RCC 7860 (cell line): ENCODE measurements around the gene PCDHA3.
"Not testable (repeated sequence)": the region's sequence is repeated elsewhere in the genome, so short reads cannot be mapped to it uniquely, and the experiment has no call there.

Experiments
- DNase-seq: peaks from one replicate; pipeline ENCODE4 v3.0.0-alpha.2; 2015; ENCODE audit warnings: low spot score
- FAIRE-seq: peaks from 2 replicates; lab custom pipeline; 2012; peaks lifted over from hg19 to GRCh38; lab: Jason Lieb, UNC

The PCDHA3 gene

DNA sequence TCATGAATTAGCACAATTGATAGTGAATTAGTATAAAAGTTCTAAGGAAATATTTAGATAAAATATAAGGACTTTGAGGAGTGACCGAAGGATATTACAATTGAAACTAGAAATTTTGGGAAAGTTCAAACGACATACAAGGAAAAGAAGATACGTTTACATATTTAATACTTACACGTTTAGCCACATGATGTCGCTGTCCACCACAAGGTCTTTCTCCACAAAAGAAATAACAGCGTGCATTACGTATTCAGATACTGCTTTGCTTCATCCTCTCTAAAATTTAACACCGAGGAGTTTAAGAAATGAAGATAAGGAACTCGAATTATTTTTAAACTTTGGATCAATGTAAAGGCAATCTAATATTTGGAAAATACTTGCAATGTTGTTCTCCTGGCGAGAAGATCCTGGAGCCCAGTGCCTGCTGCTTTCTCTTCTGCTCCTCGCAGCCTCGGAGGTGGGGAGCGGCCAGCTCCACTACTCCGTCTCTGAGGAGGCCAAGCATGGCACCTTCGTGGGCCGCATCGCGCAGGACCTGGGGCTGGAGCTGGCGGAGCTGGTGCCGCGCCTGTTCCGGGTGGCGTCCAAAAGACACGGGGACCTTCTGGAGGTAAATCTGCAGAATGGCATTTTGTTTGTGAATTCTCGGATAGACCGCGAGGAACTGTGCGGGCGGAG, at the start of gene PCDHA3:
TSS of gene PCDHA3 (plus strand) at position 242 of the 678 bp plus-strand sequence.
- FAIRE-seq (no peak), DNase-seq (no peak)

DNA sequence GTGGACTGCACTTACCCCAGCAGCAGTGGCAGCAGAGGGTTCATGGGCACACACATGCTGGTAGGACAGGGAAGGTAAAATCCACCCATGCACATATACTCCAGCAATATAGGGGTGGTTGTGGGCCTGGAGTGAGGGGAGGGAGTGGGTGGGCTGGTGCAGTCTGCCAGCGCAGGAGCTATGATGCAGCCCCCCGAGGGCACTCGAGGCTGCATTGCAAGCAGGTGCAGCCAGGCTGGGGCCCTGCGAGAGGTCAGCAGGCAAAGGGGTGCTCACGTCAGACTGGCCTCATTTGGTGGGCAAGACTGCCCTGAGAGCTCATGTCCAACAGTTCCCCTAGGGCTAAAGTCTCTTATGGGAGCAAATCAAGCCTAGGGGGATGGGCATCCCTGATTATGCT, 47.3 kb upstream of the PCDHA3 start:
- DNase-seq = no peak
- no peak for FAIRE-seq

DNA sequence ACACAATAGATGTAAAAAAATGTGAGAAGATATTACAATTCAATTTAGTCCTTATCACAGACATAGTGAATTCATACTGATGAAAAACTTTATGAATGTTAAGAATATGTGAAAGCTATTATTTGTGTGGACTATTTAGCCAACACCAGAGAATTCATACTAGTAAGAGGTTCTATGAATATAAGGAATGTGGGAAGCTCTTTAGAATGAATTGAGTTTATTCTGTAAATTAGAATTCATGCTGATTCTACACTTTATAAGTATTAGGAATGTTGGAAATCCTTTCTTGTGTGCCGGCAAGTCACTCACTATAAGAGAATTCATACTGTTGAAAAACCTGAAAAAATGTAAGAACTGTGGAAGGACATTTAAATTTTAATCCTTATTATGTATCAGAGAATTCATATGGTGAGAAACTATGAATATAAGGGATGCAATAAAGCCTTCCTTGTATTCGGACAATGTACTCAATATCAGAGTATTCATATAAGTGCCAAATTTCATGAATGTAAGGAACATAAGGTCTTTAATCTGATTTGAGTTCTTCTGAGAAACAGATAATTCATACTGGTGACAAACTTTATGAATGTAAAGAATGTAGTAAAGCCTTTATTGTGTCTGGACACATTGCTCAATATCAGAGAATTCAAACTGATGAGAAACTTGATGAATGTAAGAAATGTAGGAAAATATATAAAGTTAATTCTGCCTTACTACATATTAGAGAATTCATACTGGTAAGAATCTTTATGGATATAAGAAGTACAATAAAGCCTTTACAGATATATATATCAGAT, 36.5 kb upstream of the PCDHA3 start:
- no peak for FAIRE-seq
- no peak for DNase-seq

DNA sequence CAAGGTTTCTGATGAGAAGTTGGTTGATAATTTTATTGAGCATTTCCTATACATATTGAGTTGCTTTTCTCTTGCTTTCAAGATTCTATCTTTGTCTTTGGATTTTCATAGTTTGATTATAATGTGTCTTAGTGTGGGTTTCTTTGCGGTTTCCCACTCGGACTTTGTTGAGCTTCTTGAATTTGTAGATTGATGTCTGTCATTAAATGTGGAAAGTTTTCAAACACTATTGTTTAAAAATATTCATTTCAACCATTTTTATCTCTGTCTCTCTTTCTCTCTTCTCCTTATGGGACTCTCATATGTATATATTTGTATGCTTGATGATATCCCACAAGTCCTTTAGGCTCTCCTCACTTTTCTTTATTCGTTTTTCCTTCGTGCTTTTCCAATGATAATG, 33.4 kb upstream of the PCDHA3 start:
- DNase-seq (no peak), FAIRE-seq (no peak)

DNA sequence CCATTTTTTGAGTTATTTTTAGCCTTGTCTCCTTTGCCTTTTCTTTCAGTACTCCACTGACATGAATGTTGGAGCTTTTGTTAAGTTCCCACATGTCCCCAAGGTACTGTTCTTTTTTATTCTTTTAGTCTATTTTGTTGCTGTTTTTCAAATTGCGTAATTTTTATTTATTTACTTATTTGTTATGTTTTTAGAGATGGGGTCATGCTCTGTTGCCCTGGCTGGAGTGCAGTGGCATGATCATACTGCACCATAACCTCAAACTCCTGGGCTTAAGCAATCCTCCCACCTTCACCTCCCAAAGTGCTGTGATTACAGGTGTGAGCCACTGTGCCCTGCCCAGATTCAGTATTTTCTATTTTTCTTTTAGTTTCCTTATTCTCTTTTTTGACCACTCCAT, 20.3 kb upstream of the PCDHA3 start:
- FAIRE-seq = no peak

DNA sequence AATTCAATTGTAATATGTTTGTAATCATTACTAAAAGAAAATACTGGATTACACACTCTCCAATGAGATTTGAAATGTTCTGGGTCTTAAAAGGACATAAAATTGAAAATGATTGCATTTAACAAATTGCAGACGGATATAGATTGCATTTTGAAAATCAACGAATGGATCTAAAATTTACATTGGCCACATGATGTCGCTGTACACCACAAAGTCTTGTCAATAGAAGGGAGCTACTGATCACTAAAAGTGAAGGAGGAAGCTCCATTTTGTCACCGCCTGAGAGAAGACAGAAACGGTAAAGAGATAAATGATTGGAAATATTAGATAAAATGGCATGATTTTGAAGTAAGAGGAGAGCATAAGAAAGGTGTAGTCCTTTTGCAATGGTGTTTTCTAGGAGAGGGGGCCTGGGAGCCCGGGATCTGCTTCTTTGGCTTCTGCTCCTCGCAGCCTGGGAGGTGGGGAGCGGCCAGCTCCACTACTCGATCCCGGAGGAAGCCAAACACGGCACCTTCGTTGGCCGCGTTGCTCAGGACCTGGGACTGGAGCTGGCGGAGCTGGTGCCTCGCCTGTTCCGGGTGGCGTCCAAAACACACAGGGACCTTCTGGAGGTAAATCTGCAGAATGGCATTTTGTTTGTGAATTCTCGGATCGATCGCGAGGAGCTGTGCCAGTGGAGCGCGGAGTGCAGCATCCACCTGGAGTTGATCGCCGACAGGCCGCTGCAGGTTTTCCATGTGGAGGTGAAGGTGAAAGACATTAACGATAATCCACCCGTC, 14.8 kb upstream of the PCDHA3 start, which contains the start of gene PCDHA1:
TSS of gene PCDHA1 (plus strand) at position 236 of the 782 bp plus-strand sequence.
- DNase-seq (no peak), FAIRE-seq (no peak)

More for the DNA sequence above, 20.3 kb upstream of the PCDHA3 start:
- no peak for DNase-seq

DNA sequence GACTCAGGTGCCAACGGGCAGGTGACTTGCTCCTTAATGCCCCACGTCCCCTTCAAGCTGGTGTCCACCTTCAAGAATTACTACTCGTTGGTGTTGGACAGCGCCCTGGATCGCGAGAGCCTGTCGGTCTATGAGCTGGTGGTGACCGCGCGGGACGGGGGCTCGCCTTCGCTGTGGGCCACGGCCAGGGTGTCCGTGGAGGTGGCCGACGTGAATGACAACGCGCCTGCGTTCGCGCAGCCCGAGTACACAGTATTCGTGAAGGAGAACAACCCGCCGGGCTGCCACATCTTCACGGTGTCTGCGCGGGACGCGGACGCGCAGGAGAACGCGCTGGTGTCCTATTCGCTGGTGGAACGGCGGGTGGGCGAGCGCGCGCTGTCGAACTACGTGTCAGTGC, 13.4 kb upstream of the PCDHA3 start:
- DNase-seq, FAIRE-seq: not testable (repeated sequence)

DNA sequence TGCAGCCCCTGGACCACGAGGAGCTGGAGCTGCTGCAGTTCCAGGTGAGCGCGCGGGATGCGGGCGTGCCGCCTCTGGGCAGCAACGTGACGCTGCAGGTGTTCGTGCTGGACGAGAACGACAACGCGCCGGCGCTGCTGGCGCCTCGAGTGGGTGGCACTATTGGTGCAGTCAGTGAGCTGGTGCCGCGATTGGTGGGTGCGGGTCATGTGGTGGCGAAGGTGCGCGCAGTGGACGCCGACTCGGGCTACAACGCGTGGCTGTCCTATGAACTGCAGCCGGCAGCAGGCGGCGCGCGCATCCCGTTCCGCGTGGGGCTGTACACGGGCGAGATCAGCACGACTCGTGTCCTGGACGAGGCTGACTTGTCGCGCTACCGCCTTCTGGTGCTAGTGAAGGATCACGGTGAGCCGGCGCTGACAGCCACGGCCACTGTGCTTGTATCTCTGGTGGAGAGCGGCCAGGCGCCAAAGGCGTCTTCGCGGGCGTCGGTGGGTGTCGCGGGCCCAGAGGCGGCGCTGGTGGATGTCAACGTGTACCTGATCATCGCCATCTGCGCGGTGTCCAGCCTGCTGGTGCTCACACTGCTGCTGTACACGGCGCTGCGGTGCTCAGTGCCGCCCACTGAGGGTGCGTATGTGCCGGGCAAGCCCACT, 12.9 kb upstream of the PCDHA3 start:
- FAIRE-seq, DNase-seq: not testable (repeated sequence)

DNA sequence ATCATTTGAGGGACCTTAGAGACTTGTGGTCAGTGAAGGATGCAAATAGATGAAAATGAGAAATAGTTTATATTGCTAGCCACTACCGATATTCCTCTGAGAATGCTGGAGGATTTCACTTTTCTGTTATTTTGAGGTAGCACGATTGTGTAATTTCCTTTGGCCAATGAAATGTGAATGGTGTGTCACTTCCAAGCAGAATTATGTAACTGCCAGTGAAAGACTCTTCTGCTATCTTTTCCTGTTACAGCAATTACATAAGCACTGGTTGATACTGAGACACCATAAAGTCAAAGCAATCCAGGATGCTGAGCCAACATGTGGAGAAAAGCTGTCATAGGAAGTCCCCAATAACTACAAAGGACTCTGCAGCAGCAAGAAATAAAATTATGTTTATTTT, 9.8 kb upstream of the PCDHA3 start:
- FAIRE-seq = no peak
- no peak for DNase-seq

DNA sequence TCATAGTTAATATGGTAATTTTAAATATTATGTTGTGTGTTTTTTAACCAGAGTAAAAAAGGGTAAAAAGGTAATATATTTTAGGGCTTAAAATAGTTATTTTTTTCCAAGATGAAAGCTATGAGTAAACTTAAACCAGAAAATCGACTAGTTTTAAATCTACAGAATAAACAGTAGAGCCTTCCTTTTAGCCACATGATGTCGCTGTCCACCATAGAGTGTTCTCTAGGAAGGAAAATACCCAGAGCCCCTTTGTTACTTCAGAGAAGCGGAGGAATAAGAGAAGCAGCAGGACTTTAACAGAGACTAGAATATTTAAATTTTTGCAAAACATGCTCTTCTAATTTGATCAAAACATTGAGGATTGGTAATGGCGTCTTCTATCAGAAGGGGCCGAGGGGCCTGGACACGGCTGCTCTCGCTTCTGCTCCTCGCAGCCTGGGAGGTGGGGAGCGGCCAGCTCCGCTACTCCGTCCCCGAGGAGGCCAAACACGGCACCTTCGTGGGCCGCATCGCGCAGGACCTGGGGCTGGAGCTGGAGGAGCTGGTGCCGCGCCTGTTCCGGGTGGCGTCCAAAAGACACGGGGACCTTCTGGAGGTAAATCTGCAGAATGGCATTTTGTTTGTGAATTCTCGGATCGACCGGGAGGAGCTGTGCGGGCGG, 6.1 kb upstream of the PCDHA3 start, which contains the start of gene PCDHA2:
TSS of gene PCDHA2 (plus strand) at position 258 of the 664 bp plus-strand sequence.
- DNase-seq (no peak), FAIRE-seq (no peak)

DNA sequence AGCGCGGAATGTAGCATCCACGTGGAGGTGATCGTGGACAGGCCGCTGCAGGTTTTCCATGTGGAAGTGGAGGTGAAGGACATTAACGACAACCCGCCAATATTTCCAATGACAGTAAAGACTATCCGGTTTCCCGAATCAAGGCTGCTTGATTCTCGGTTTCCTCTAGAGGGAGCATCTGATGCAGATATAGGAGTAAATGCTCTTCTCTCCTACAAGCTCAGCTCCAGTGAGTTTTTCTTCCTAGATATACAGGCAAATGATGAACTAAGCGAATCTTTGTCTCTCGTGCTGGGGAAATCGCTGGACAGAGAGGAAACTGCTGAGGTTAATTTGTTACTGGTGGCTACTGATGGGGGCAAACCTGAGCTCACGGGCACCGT, 5.6 kb upstream of the PCDHA3 start:
- DNase-seq (no peak), FAIRE-seq (no peak)

DNA sequence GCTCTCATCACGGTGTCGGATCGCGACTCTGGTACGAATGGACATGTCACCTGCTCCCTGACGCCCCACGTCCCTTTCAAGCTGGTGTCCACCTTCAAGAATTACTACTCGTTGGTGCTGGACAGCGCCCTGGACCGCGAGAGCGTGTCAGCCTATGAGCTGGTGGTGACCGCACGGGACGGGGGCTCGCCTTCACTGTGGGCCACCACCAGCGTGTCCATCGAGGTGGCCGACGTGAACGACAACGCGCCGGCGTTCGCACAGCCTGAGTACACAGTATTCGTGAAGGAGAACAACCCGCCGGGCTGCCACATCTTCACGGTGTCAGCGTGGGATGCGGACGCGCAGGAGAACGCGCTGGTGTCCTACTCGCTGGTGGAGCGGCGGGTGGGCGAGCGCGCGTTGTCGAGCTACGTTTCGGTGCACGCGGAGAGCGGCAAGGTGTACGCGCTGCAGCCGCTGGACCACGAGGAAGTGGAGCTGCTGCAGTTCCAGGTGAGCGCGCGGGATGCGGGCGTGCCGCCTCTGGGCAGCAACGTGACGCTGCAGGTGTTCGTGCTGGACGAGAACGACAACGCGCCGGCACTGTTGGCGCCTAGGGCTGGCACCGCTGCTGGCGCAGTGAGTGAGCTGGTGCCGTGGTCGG, 4.7 kb upstream of the PCDHA3 start:
- DNase-seq = not testable (repeated sequence)

DNA sequence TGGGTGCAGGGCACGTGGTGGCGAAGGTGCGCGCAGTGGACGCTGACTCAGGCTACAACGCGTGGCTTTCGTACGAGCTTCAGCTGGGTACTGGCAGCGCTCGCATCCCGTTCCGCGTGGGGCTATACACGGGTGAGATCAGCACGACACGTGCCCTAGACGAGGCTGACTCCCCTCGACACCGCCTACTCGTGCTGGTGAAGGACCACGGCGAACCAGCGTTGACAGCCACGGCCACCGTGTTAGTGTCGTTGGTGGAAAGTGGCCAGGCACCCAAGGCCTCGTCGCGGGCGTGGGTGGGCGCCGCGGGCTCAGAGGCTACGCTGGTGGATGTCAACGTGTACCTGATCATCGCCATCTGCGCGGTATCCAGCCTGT, 4.2 kb upstream of the PCDHA3 start:
- DNase-seq = no peak
- FAIRE-seq = no peak

More for the DNA sequence above, 4.7 kb upstream of the PCDHA3 start:
- FAIRE-seq = not testable (repeated sequence)

DNA sequence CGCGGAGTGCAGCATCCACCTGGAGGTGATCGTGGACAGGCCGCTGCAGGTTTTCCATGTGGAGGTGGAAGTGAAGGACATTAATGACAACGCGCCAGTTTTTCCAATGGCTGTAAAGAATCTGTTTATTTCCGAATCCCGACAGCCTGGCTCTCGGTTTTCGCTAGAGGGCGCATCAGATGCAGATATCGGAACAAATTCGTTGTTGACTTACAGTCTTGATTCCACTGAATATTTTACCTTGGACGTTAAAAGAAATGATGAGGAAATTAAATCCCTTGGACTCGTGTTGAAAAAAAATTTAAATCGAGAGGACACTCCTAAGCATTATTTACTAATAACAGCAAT, 611 bp downstream of the PCDHA3 start:
- no peak for FAIRE-seq
- no peak for DNase-seq

DNA sequence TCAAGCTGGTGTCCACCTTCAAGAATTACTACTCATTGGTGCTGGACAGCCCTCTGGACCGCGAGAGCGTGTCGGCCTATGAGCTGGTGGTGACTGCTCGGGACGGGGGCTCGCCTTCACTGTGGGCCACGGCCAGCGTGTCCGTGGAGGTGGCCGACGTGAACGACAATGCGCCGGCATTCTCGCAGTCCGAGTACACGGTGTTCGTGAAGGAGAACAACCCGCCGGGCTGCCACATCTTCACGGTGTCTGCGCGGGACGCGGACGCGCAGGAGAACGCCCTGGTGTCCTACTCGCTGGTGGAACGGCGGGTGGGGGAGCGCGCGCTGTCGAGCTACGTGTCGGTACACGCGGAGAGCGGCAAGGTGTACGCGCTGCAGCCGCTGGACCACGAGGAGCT, 1.5 kb downstream of the PCDHA3 start:
- not testable (repeated sequence) for DNase-seq, FAIRE-seq

DNA sequence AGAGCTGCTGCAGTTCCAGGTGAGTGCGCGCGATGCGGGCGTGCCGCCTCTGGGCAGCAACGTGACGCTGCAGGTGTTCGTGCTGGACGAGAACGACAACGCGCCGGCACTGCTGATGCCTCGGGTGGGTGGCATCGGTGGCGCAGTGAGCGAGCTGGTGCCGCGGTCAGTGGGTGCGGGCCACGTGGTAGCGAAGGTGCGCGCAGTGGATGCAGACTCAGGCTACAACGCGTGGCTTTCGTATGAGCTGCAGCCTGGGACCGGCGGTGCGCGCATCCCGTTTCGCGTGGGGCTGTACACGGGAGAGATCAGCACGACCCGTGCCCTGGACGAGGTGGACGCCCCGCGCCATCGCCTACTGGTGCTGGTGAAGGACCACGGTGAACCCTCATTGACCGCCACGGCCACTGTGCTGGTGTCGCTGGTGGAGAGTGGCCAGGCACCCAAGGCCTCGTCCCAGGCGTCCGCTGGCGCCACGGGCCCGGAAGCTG, 2.0 kb downstream of the PCDHA3 start:
- no peak for FAIRE-seq

DNA sequence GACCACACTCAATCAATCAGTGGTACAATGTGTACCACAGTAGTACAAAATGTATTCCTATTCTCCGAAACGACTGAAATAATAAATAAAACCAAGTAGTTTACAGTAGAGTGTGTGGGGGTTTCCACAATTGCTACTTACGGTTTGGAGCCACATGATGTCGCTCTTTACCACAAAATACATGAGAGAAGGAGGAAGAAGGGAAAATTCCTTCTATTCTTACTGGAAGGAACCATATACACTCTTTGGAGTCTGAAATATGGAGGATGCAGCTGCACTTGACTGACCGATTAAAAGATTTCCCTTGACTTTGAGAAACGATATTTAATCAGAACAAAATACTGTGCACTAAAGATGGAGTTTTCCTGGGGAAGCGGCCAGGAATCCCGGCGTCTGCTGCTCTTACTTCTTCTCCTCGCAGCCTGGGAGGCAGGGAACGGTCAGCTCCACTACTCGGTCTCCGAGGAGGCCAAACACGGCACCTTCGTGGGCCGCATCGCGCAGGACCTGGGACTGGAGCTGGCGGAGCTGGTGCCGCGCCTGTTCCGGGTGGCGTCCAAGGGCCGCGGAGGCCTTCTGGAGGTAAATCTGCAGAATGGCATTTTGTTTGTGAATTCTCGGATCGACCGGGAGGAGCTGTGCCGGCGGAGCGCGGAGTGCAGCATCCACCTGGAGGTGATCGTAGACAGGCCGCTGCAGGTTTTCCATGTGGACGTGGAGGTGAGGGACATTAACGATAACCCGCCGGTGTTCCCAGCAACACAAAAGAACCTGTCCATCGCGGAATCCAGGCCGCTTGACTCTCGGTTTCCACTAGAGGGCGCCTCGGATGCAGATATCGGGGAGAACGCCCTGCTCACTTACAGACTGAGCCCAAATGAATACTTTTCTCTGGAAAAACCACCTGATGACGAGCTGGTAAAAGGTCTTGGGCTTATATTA, 6.2 kb downstream of the PCDHA3 start, which contains the start of gene PCDHA4:
TSS of gene PCDHA4 (plus strand) at position 235 of the 942 bp plus-strand sequence.
- FAIRE-seq (no peak), DNase-seq (no peak)

More for the DNA sequence above, 2.0 kb downstream of the PCDHA3 start:
- no peak for DNase-seq

DNA sequence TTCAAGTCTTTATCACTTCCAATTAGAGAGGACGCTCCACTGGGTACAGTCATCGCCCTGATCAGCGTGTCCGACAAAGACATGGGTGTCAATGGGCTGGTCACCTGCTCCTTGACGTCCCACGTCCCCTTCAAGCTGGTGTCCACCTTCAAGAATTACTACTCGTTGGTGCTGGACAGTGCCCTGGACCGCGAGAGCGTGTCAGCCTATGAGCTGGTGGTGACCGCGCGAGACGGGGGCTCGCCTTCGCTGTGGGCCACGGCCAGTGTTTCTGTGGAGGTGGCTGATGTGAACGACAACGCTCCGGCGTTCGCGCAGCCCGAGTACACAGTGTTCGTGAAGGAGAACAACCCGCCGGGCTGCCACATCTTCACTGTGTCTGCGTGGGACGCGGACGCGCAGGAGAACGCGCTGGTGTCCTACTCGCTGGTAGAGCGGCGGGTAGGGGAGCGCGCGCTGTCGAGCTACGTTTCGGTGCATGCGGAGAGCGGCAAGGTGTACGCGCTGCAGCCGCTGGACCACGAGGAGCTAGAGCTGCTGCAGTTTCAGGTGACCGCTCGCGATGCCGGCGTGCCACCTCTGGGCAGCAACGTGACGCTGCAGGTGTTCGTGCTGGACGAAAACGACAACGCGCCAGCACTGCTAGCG, 7.5 kb downstream of the PCDHA3 start:
- DNase-seq, FAIRE-seq: not testable (repeated sequence)
